ENCODE results near the gene RHEX.
"Not testable (repeated sequence)": the region's sequence is repeated elsewhere in the genome, so short reads cannot be mapped to it uniquely, and the experiment has no call there.

The RHEX gene

GRCh38 chr1:206052919-206053610 is at the start of gene RHEX:
Gene RHEX (plus strand): TSS chr1:206053173. CDS start chr1:206097829, 44,656 bp downstream.
- not testable (repeated sequence) for H3K27ac ChIP-seq

DNA sequence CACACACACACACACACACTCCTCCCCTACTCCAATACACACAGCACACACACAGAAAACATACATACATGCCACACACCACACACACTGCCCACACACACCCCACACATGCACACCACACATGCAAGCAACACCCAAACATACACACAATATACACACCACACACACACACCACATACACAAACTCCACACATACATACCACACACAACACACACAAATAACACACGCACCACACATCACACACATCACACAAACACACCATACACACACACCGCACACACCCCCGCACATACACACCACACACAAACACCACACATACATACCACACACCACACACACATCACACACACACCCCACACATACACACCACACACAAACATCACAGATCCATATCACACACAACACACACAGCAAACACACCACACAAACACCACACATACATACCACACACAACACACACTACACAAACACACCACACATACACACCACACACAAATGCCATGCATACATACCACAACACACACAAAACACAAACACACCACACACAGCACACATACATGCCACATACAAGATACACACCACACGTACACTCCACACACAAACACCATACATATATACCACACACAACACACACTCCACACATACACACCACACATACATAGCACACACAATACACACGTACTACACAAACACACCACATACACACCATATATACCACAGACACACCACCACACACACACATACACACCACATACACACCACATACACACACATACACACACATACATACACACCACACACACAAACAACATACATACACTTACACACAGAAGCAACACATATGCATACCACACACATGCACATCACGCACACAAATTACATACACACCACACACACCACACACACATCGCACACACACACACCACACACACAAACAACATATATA is 48.8 kb upstream of the RHEX start:
- TF ChIP-seq, protein P1, sequence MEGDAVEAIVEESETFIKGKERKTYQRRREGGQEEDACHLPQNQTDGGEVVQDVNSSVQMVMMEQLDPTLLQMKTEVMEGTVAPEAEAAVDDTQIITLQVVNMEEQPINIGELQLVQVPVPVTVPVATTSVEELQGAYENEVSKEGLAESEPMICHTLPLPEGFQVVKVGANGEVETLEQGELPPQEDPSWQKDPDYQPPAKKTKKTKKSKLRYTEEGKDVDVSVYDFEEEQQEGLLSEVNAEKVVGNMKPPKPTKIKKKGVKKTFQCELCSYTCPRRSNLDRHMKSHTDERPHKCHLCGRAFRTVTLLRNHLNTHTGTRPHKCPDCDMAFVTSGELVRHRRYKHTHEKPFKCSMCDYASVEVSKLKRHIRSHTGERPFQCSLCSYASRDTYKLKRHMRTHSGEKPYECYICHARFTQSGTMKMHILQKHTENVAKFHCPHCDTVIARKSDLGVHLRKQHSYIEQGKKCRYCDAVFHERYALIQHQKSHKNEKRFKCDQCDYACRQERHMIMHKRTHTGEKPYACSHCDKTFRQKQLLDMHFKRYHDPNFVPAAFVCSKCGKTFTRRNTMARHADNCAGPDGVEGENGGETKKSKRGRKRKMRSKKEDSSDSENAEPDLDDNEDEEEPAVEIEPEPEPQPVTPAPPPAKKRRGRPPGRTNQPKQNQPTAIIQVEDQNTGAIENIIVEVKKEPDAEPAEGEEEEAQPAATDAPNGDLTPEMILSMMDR (conservative IDR thresholded peaks at IDR 0.05): no peak
- TF ChIP-seq ZFX (IDR thresholded peaks at IDR 0.05): no peak
- no peak overlapping the region for H3K27ac ChIP-seq

GRCh38 chr1:206004826-206005225 is 48.1 kb upstream of the RHEX start:
- no peak for TF ChIP-seq ZFX (IDR thresholded peaks at IDR 0.05)
- TF ChIP-seq, protein P1 (conservative IDR thresholded peaks at IDR 0.05): no peak
- no peak overlapping the region for H3K27ac ChIP-seq

GRCh38 chr1:206005234-206005633 is 47.7 kb upstream of the RHEX start:
- H3K27ac ChIP-seq: no peak overlapping the region
- TF ChIP-seq, protein P1 (conservative IDR thresholded peaks at IDR 0.05): no peak
- TF ChIP-seq ZFX (IDR thresholded peaks at IDR 0.05): no peak

- TF ChIP-seq, protein P1 (conservative IDR thresholded peaks at IDR 0.05): no peak
- TF ChIP-seq ZFX (IDR thresholded peaks at IDR 0.05): no peak
These were observed 47.2 kb upstream of the RHEX start for GRCh38 chr1:206005778-206006180.

GRCh38 chr1:206006946-206007345 is 46.0 kb upstream of the RHEX start:
- TF ChIP-seq, protein P1 (conservative IDR thresholded peaks at IDR 0.05): no peak
- TF ChIP-seq ZFX (IDR thresholded peaks at IDR 0.05): no peak
- no peak overlapping the region for H3K27ac ChIP-seq

More at GRCh38 chr1:206005778-206006180, 47.2 kb upstream of the RHEX start:
- no peak overlapping the region for H3K27ac ChIP-seq

- TF ChIP-seq ZFX (IDR thresholded peaks at IDR 0.05): no peak
- TF ChIP-seq, protein P1 (conservative IDR thresholded peaks at IDR 0.05): no peak
- H3K27ac ChIP-seq: no peak overlapping the region
These were observed 42.9 kb upstream of the RHEX start for GRCh38 chr1:206010060-206010459.
